Muscle of leg (tissue), 16 donors: ENCODE results near the gene CCL8. TPM values are rescaled to one million over a fixed set of nuclear protein-coding genes. Genes with fewer than 3 reads are reported as not detected.

Source experiments
- DNase-seq: peaks from one replicate; pipeline ENCODE4 v3.0.0; 2013
- H3K27ac ChIP-seq: one replicate; pipeline ENCODE4 v1.5.1; 2013; ENCODE audit warnings: mild to moderate bottlenecking, low read length, control low read depth
- H3K27me3 ChIP-seq: one replicate; pipeline ENCODE4 v1.6.1; 2013; ENCODE audit warnings: low read length; ENCODE audit not compliant: control insufficient read depth, insufficient read depth
- H3K36me3 ChIP-seq: one replicate; pipeline ENCODE4 v1.6.1; 2013; ENCODE audit warnings: low read length; ENCODE audit not compliant: control insufficient read depth, insufficient read depth
- H3K4me1 ChIP-seq: one replicate; pipeline ENCODE4 v1.6.1; 2013; ENCODE audit warnings: low read length; ENCODE audit not compliant: control insufficient read depth, insufficient read depth
- H3K4me3 ChIP-seq: one replicate; pipeline ENCODE4 v1.5.1; 2013; ENCODE audit warnings: low read length, control low read depth
- H3K9me3 ChIP-seq: replicated peaks from 2 replicates; pipeline ENCODE4 v1.6.1; 2013; ENCODE audit warnings: low read depth, low read length; ENCODE audit not compliant: control insufficient read depth
- WGBS: methylation state at CpG from one replicate; pipeline ENCODE4 v1.1.5; 2013; ENCODE audit warnings: missing lambda C conversion rate; ENCODE audit not compliant: insufficient coverage; 5-methylcytosine and 5-hydroxymethylcytosine counted together
- long read RNA-seq, 11 donors: transcript quantifications; one replicate each; lab custom pipeline, GENCODE V29; 2026
- polyA plus RNA-seq, 8 donors: library from polyadenylated mRNA; unstranded; fragments of 120-200 nt; gene quantifications; one replicate each; pipeline versions ENCODE4 v1.2.1 to v1.2.3, GENCODE V29; 2013; ENCODE audit warnings: inconsistent platforms in 1 of 8, low replicate concordance in 1 of 8; ENCODE audit not compliant: insufficient read length in 8 of 8, insufficient read depth in 1 of 8
- total RNA-seq: library from RNA; stranded (reverse); fragments of 120-200 nt; gene quantifications from one replicate; pipeline ENCODE4 v1.2.4, GENCODE V29; 2013

The CCL8 gene
- total RNA-seq (0.44 TPM), polyA plus RNA-seq (1 to 10 TPM in 1 of 8 donors, under 1 TPM in 7; 0.49 to 1.5 (median 0.65) TPM)
- long read RNA-seq, donor 1, partial matches to known transcripts: 0 of 1 reads
- long read RNA-seq, donor 1, other reads (novel, unspliced or antisense): 0 of 1 reads
- long read RNA-seq, donor 2: 0 reads
- long read RNA-seq, donor 3: 0 reads
- long read RNA-seq, donor 4: 0 reads
- long read RNA-seq, donor 5, partial matches to known transcripts: 0 of 3 reads
- long read RNA-seq, donor 5, other reads (novel, unspliced or antisense): 0 of 3 reads
- long read RNA-seq, donor 6: 0 reads
- long read RNA-seq, donor 7, partial matches to known transcripts: 0 of 1 reads
- long read RNA-seq, donor 7, other reads (novel, unspliced or antisense): 0 of 1 reads
- long read RNA-seq, donor 8, partial matches to known transcripts: 0 of 1 reads
- long read RNA-seq, donor 8, other reads (novel, unspliced or antisense): 0 of 1 reads
- long read RNA-seq, donor 9: 0 reads
- long read RNA-seq, donor 10, partial matches to known transcripts: 0 of 4 reads
- long read RNA-seq, donor 10, other reads (novel, unspliced or antisense): 0 of 4 reads
- long read RNA-seq, donor 11: 0 reads

- DNase-seq: peak; percentile 66
Observed at GRCh38 chr17:34319039-34319483, at the start of gene CCL8. TSS of gene CCL8 (plus strand) at chr17:34319435. CDS start at chr17:34319502, 67 bp downstream.

DNA sequence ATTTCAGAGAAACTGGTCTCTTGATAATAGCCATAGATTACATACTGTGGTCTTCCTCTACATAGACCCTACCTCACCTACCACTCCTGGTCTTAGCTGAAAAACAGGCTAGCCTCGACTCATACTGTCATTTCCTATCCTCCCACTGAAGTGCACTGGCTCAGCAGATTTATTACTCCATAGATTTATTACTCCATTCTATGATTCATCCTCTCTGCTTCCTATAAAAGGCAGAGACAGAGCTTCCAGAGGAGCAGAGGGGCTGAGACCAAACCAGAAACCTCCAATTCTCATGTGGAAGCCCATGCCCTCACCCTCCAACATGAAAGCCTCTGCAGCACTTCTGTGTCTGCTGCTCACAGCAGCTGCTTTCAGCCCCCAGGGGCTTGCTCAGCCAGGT is 49.3 kb upstream of the CCL8 start, which contains the start of gene CCL7:
TSS of gene CCL7 (plus strand) at position 253 of the 400 bp plus-strand sequence. CDS start at position 323, 70 bp downstream.
- Histone ChIP-seq H3K27ac (no peak within 1 kb of the TSS), H3K27me3 (no peaks in the 10 kb centered on the region), H3K36me3 (no peaks in the 10 kb centered on the region), H3K9me3 (no peaks in the 10 kb centered on the region), H3K4me1 (no peaks in the 10 kb centered on the region), H3K4me3 (no peak within 1 kb of the TSS)
- no peak for DNase-seq
- 29% methylated on average over 1 of the region's 1 CpG for WGBS

More at GRCh38 chr17:34319039-34319483, at the start of gene CCL8:
- Histone ChIP-seq H3K9me3 (no peaks in the 10 kb centered on the region), H3K4me3 (no peak within 1 kb of the TSS), H3K27ac (peak within 1 kb of the TSS; percentile 57), H3K36me3 (no peaks in the 10 kb centered on the region), H3K27me3 (no peaks in the 10 kb centered on the region), H3K4me1 (peaks cover 8% of the 10 kb centered on the region)
- 69% methylated on average over 2 of the region's 2 CpGs for WGBS

DNA sequence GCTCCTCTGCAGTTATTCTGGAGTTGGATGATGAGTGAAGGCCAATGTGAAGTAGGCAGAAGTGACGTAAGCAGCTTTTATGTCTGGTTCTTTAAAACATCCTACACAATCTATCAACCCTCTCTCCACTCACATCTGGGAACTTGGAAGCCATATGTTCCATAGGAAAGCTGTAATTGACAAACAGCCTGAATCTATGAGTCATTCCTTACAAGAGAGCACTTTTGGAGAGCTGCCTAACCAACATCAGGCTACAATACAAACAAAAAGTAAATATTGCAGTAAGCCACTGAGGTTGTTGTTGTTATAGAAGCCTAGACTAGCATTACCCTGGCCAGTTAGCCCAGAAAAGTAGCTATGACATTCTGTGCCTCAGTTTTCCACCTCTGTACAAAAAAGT is 43.4 kb upstream of the CCL8 start:
- Histone ChIP-seq H3K36me3 (no peaks in the 10 kb centered on the region), H3K4me3 (no peak overlapping the region), H3K27me3 (no peaks in the 10 kb centered on the region), H3K4me1 (peaks cover 6% of the 10 kb centered on the region), H3K9me3 (no peaks in the 10 kb centered on the region), H3K27ac (peak overlapping the region; percentile 47)
- WGBS: no CpG with 5 or more reads among the region's 1 CpG
- DNase-seq: peak; percentile 95

GRCh38 chr17:34276826-34277225 is 42.4 kb upstream of the CCL8 start:
- Histone ChIP-seq H3K36me3 (no peaks in the 10 kb centered on the region), H3K4me1 (peaks cover 6% of the 10 kb centered on the region), H3K27ac (no peak overlapping the region), H3K27me3 (no peaks in the 10 kb centered on the region), H3K4me3 (no peak overlapping the region), H3K9me3 (no peaks in the 10 kb centered on the region)
- DNase-seq: no peak
- WGBS: no CpG with 5 or more reads among the region's 4 CpGs

DNA sequence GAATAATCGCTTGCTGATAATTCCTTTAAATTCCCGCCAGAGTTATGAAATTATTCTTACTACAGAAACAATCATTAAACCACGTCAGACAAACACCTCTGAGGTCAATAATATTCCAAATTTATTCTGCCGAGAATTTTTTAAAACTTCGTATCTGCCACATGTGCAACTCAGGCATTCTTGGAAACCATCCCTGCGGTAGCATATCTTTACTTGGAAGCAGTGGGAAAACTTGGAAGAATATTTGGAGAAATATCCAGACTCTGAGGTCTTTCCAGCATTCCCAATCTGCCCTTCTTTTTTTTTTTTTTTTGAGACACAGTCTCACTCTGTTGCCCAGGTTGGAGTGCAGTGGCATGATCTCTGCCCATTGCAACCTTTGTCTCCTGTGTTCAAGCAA is 35.7 kb upstream of the CCL8 start:
- Histone ChIP-seq H3K36me3 (no peaks in the 10 kb centered on the region), H3K27me3 (no peaks in the 10 kb centered on the region), H3K4me3 (no peak overlapping the region), H3K9me3 (no peaks in the 10 kb centered on the region), H3K4me1 (peaks cover 3% of the 10 kb centered on the region), H3K27ac (no peak overlapping the region)
- no CpG with 5 or more reads among the region's 6 CpGs for WGBS
- DNase-seq: no peak

GRCh38 chr17:34285286-34285792 is 33.9 kb upstream of the CCL8 start, which contains the start of gene CCL11:
TSS of gene CCL11 (plus strand) at chr17:34285742. CDS start at chr17:34285809, 67 bp downstream.
- Histone ChIP-seq H3K4me3 (no peak within 1 kb of the TSS), H3K36me3 (no peaks in the 10 kb centered on the region), H3K9me3 (no peaks in the 10 kb centered on the region), H3K4me1 (peaks cover 10% of the 10 kb centered on the region), H3K27ac (no peak within 1 kb of the TSS), H3K27me3 (no peaks in the 10 kb centered on the region)
- DNase-seq: peak; percentile 52
- WGBS: 25% methylated on average over 1 of the region's 4 CpGs

DNA sequence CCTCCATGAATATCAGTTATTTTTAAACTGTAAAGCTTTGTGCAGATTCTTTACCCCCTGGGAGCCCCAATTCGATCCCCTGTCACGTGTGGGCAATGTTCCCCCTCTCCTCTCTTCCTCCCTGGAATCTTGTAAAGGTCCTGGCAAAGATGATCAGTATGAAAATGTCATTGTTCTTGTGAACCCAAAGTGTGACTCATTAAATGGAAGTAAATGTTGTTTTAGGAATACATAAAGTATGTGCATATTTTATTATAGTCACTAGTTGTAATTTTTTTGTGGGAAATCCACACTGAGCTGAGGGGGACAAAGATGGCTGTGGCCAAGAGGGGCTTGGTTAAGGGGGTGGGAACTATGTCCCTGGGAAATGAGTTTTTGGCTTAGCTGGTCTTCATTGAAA is 31.4 kb upstream of the CCL8 start:
- no CpG with 5 or more reads among the region's 2 CpGs for WGBS

GRCh38 chr17:34290586-34290985 is 28.6 kb upstream of the CCL8 start:
- no CpG with 5 or more reads among the region's 4 CpGs for WGBS
- DNase-seq: peak; percentile 52

More for the DNA sequence above, 31.4 kb upstream of the CCL8 start:
- Histone ChIP-seq H3K4me1 (peaks cover 20% of the 10 kb centered on the region), H3K27ac (no peak overlapping the region), H3K27me3 (no peaks in the 10 kb centered on the region), H3K36me3 (no peaks in the 10 kb centered on the region), H3K4me3 (no peak overlapping the region), H3K9me3 (no peaks in the 10 kb centered on the region)
- no peak for DNase-seq

GRCh38 chr17:34291721-34292348 is 27.4 kb upstream of the CCL8 start:
- H3K36me3 ChIP-seq: no peaks in the 10 kb centered on the region
- peaks cover 20% of the 10 kb centered on the region for H3K4me1 ChIP-seq
- no peaks in the 10 kb centered on the region for H3K27me3 ChIP-seq
- 79% methylated on average over 4 of the region's 6 CpGs for WGBS
- no peak for DNase-seq
- H3K27ac ChIP-seq: no peak overlapping the region
- no peaks in the 10 kb centered on the region for H3K9me3 ChIP-seq
- no peak overlapping the region for H3K4me3 ChIP-seq

More at GRCh38 chr17:34290586-34290985, 28.6 kb upstream of the CCL8 start:
- H3K4me1 ChIP-seq: peaks cover 20% of the 10 kb centered on the region
- H3K27ac ChIP-seq: no peak overlapping the region
- no peaks in the 10 kb centered on the region for H3K9me3 ChIP-seq
- H3K36me3 ChIP-seq: no peaks in the 10 kb centered on the region
- H3K4me3 ChIP-seq: no peak overlapping the region
- H3K27me3 ChIP-seq: no peaks in the 10 kb centered on the region

DNA sequence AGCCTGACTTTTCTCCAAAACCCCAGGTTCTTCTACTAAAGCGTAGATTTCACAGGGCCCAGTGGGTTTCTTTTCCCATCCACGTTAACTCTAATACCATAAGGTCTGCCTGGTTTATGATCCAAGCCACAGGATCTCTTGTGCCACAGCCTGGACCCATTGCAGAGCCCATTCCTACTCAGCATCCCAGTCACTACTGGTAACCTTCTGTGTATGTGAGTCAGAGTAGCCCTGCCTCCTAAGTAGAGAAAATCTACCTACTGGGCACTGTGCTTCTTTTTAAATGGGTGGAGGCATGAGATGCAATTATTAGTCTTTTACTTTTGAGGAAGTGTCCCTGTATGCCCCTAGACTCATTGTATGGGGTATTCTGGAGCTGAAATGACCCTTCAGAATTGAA is 20.2 kb upstream of the CCL8 start:
- peaks cover 24% of the 10 kb centered on the region for H3K4me1 ChIP-seq
- no peak overlapping the region for H3K4me3 ChIP-seq
- no peaks in the 10 kb centered on the region for H3K36me3 ChIP-seq
- no peak for DNase-seq
- 100% methylated on average over 1 of the region's 2 CpGs for whole genome bisulfite sequencing
- H3K27ac ChIP-seq: no peak overlapping the region
- H3K9me3 ChIP-seq: no peaks in the 10 kb centered on the region
- no peaks in the 10 kb centered on the region for H3K27me3 ChIP-seq
